Cardiac ventricle fibroblast (primary cell): ENCODE measurements around the gene LYPD1. TPM values are rescaled to one million over a fixed set of nuclear protein-coding genes. Genes with fewer than 3 reads are reported as not detected.

Experiments used
- total RNA-seq: library from RNA; depleted of rRNA; stranded (reverse); fragments of >200 nt; gene quantifications from 2 replicates; pipeline ENCODE4 v1.2.3, GENCODE V29; 2015

LYPD1 gene
- not detected in 2 replicates for total RNA-seq

DNA sequence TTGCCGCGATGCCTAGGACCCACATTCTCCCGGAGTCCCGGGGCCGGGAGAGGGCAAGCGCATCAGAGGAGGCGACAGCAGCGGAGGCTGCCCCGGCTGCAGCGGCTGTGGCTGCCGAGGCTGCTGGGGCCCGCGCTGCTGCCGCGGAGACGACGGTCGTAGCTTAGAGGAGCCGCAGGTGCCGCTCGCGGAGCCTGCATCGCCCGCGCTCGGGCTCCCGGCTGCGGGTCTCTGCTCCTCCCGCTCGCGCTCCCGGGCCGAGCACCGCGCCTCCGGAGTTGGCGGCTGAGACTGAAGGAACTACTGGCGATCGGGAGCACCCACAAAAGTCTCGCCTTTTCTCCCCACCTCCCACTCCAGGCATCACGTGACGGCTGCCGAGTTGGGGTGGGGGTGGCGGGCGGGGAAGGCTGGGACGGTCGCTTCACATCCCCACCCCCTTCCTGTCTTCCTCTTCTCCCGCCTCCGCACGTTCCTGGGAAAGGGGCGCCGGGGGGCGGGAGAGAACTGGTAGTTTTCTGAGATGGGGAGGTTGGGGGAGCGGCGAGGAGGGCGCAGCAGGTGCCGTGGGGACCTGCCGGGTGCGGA lies at the start of gene LYPD1:
LYPD1 (minus strand) TSS at position 298 of the 588 bp plus-strand sequence; CDS start at position 25, 273 bp downstream.

